ENCODE results near the gene SHROOM3.
"Not testable (repeated sequence)": the region's sequence is repeated elsewhere in the genome, so short reads cannot be mapped to it uniquely, and the experiment has no call there.

The SHROOM3 gene

DNA sequence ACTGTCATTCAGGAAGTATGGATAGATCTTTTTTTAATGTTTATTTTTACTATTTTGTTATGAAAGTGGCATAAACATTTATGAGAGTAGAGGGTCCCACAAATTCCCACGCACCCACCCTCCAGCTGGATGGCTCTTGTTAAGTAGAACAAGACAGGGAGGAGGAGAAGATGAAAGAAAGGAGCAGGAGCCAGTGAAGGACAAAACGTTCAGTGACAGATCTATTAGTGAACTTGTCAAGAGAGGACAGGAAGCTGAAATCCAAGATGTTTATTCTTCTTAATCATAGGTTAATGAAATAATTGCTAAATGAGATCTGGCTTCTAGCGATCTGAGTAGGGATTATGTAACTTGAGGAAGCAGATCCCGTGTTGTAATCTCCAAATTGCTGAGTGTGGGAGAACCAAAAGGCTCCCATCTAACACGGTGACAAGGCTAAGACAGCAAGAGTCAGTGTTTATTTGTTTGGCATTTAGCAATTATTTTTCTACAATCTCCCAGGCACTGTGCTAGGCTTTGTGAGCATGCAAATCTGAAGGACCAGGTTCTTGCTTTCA, 162.5 kb downstream of the SHROOM3 start:
- no peak for DNase-seq

DNA sequence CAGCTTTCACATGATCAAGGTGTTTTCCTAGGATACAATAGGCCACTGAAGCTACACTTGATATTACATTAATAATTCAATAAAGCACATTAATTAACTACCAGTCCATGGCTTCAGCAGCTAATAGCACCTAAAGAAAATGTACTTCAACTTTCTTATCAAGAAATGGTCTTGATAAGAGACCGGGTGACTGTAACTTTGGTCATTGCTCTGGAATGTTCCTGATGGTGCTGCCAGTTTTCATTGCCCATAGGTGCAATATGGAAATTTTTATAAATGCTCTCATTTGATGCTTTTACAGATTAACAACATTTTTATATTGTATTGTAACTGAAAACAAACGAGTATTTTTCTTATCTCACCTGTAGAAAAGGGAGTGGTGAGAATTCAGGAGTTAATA, 165.4 kb downstream of the SHROOM3 start:
- no peak for DNase-seq

DNA sequence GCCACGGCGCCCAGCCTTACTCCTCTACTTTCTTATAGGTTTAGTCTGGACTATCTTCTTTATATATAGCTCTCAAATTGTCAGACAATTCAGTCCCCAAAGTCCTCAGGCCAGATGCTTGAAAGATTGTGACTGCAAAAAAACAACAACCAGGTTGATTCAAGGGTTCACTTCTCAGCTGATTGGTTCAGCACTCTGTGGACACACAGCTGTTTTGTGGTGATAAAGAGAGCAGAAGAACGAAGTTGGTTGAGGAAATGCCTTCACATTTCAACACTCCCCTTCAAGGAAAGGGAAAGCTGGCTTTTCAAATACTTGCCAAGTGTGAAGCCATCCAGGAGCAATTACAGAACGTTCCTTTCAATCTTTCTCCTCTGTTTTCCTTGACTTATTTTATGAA, 166.8 kb downstream of the SHROOM3 start:
- no peak for DNase-seq

DNA sequence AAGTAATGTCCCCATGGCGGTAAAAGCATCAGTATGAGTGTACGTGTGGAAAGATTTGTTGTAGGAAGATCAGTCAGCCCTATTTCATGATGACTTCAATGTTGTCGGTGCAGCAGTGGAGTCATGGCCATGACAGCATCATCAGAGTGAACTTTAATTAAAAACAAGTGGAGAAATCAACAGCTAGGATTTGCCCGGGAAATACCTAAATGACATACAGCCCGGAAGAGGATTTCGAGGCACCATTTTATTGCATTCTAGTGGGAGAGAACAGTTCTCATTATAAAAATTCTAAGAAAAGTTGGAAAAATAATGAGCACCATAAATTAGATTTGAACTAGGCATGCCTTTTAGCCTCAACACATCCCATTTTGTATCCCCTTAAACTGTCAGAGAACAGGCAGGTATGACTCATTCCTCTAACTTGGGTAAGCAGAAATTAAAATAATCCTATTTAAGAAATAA, 170.1 kb downstream of the SHROOM3 start:
- DNase-seq: no peak

DNA sequence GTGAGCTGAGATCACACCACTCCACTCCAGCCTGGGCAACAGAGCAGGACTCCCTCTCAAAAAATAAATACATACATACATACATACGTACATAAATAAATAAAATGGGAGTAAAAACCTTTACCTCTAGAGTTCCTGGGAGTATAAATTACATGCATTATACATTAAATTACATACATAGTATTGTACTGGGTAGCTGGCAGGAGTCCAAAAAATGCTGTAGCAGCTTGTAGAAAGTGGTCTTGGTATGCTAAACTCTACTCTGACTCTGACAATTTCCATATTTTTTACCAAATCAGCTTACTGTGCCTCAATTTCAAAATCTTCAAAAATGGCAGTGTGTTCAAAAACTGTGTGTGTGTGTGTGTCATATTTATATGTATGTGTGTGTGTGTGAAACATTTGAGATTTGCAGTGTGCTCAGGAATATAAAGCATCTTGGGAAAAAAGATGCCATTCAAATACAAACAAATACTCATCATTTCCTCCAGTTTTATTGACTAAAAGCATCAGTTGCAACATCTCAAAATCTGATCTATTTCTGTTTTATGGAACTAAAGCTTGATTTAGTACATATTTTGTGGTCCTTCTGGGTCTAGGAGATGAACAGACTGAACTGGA, 171.7 kb downstream of the SHROOM3 start:
- no peak for DNase-seq

DNA sequence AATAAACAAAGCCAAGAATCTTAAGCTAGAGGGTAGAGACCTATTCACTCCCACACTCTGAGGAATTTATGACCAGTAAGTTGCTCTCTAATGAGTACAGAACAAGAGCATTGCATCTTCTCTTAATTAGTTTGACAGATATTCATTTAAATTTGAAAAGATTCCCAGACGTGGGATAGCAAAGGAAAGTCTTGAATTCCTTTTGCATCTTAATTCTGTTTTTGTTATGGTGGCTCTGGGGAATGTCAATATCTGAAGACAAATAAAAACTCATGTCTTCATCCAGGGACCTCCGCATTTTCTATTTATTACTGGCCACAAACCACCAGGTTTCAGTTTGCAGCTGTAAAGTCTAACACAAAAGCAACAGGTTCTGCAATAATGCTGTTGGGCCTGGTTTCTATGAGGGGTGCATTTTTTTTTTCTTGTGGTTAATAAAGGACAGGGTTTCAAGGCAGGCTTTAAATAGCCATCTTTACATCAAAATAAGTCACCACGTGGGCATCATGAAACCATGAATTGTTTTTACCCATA, 172.3 kb downstream of the SHROOM3 start:
- DNase-seq: no peak

DNA sequence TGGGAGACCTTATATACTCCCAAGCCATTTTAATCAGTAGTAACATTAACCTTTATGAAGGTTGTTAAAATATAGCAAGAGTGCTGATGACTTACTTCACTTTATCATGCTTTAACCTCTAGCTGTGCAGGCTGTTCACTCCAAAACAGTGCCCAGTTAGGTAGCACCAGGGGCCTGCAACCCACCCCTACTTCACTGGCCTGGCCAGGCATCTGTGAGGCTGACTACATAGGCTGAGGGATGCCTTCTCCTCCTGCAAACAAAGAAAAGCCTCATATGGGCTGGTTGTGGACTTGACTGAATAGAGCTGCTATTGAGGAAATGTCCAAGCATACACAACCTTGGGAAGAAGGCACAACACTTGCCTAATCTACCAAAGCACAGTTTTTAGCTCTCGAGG, 172.8 kb downstream of the SHROOM3 start:
- no peak for DNase-seq

DNA sequence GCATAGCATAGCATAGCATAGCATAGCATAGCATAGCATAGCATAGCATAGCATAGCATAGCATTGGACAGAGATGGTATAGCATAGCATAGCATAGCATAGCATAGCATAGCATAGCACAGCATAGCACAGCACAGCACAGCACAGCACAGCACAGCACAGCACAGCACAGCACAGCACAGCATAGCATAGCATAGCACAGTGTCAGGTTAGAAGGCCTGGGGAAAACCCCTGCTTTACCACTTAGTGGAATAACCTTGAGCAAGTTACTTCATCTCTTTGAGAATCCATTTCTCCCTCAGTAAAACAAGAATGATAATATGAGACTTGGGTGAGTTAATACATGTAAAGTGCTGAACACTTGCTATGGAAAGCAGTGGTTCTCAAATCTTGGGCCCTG, 173.5 kb downstream of the SHROOM3 start:
- not testable (repeated sequence) for DNase-seq

DNA sequence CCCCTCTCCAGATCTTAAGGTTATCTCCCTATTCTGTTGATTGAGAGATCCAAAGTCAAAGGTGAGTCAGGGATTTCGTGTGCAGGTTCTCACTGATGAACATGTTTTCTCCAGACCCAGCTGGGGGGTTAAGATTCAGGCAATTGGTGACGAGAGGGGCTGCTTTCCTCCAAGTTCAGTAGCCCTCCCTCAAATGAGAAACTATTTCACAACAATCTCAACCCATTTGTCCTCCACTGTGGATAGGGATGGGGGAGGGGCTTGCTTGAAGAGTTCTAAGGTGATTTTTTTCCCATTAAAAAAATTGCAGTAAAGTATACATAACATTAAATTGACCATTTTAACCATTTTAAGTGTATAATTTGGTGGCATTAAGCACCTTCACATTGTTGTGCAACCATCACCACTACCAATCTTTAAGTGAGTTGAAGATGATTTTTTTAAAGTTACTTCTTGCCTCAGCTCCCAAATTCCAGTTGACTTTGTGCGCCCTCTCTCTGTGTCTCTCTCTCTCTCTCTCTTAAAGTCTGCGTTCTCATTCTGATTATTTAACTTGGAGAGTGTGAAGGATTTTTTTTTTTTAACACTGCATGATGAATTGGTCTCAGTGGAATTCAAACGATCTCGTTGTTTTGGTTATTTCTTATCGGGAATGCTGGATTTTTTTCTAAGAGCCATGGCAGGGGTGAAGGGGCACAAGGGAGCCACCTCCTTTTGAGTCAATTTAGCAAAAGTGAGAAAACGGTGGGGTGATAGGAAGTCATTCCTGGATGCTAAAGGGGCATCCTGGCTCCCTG, 175.9 kb downstream of the SHROOM3 start:
- no peak for DNase-seq

DNA sequence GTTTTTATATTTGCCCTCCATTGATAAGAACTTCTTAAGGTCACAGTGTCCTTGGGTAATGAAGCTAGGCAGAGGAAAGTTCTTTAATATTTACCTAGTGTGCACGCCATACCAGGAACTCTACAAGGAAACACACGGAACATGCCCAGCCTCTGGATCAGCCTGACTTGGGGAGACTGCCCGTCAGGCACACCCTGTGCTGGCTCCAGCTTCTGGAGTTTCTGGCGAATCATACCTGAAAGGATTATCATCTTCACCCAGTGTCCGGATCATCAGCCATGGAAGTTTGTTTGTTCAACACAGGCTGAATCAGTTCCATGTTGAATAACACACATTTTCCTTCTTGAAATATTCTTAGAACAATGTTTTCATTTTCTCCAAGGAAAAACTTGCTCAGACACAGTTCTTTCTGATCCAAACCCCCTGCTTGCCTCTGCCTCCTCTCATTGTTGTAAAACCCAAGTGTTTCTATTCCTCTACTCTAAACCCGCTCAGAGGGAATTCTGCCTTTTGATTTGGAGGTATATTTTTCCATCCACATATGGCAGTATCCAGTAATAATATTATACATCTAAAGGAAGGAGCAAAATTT, 176.7 kb downstream of the SHROOM3 start:
- DNase-seq: no peak

DNA sequence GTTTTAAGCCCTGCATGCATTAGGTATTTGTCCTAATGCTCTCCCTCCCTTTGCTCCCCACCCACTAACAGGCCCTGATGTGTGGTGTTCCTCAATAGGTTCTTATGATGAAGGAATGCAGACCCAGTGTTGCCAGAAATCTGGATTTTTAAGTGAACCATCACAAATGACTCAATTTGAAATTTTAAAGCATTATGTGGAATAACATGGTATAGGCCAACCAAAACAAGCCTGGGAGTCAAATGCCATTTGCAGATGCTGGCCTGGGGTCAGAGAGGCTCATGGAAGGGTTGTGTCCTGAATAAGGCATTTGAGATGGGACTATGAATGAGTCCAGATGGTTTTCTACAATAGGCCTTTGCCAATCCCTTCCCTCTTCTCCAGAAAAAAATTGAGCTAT, 179.6 kb downstream of the SHROOM3 start:
- no peak for DNase-seq

DNA sequence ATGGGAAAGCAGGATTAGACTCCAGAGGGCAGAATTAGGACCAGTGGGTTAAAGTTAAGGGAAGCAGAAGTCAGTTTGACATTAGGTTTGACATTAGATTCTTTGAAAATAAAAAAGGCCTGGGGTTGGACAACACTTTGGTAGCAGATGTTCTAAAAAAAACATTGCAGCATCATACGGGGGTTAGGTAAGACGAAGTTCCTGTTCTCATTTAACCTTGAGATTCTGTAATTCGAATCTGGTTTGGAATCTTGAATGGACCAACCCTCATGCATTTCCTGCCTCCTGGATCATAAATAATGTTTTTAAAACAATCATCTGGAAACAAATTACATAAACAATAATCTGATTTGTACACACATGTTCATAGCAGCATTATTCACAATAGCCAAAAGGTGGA, 181.0 kb downstream of the SHROOM3 start:
- DNase-seq: no peak

DNA sequence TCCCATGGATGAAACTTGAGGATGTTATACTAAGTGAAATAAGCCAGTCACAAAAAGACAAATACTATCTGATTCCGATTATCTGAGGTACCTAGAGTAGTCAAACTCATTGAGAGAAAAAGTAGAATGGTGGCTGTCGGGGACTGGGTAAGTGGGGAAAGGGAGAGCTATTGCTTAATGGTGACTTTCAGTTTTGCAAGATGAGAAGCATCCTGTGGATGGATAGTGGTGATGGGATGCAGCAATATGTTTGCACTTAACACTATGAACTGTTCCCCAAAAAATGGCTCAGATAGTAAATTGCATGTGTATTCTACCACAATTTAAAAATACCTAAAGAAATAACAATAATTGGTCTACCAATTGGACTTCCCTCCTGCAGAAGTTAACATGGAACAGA, 181.5 kb downstream of the SHROOM3 start:
- no peak for DNase-seq

DNA sequence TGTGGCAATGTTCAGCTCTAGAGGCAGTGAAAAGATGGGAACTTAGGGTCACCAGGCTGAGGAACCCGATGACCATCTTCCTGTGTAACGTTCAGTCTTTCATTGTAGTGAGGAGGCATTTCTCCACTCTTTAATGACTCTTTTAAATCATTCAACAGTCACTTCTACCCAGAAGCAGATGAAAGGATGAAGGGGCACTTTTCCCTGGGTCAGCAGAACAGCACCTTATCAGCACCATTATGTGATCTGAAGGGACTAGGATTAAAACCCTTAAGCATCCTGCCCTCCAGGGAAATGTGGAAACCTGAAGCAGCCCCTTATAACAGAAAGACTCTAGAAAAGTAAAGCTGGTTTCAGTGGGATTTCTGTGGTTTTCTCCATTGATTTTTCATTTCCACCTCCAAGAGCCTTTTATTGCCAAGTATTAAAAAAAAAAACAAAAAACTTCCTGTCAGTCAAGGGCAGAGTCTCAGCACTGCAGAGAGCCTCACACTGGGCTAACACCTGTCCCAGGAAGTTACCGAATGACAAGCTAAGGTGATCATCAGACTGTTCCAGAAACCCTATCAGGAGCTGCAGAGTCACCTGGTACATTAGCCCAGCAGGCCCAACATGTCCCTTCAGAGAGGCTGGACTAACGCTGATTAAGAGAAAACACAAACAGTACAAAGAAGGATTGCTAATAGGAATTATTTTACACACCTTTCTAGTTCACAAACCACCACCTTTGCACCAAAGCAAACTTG, 185.9 kb downstream of the SHROOM3 start:
- DNase-seq: no peak

DNA sequence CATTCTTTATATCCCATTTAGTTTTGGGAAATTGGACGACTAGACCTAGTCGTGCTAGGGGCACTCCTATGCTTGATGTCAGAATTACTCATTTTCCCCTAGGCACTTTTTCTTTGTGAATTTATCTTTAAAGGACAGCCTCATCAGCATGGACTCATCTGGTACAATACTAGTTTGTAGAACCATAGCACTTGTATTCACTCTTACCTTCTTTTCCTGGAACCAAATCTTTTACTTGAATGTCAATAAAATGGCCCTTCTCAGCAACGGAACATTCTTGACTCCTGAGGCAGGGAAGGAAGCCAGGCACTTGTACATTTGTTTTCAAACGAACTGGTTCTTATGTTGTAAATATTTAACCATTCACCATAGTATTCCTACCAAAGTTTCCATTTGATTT, 187.1 kb downstream of the SHROOM3 start:
- no peak for DNase-seq

DNA sequence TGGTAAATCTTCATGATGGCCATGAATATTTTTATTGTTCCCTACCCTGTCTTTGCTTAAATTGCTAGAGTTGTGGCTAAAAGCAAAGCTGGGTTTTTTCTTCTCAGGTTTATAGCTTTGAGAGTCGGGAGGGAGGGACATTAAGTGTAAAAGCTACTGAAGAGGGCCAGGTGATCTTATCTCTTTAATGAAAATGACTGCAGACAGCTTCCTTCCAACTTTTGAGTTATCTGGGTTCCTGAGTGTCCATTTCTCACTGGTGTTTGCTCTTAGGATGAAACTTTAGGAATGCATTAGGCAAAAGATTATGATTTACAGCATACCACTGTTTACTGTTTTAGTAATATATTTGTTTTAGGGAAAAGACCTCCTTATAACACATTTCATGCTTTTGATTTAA, 187.7 kb downstream of the SHROOM3 start:
- DNase-seq: no peak

DNA sequence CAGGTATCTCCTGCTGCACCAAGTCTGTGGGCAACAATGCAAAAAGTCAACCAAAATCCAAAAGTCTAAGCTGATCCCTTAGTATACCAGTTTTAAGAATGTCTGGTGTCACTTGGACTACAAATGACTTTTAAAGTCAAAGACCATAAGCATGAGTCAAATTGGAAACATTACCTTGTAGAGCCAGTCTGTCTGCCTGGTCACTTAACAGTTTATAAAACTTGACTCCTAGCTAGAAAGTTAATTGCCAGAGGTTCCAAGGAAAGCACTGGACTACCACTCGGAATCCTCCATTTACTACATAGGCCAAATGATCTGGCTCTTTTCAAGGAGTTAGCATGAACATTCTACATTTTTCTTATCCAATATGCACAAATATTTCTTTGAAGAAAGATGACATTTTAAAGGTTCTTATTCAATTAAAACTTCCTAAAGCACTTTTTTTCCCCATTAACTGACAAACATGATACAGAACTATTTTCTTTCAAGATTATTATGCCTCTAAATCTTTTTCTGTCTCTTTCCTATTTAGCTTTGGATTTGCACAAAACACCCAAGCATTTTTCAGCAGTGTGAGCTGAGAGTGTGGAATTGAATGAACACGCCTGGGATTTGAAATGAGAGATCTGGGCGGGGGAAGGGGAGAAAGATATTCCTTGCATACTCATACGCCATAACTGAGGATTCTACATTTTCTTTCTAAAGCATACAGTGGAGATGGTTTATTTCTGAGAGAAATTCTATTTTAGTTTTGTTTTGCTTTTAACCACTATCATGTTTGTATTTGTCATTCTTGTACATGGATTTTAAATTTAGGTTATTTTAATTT, 188.4 kb downstream of the SHROOM3 start:
- DNase-seq: no peak

DNA sequence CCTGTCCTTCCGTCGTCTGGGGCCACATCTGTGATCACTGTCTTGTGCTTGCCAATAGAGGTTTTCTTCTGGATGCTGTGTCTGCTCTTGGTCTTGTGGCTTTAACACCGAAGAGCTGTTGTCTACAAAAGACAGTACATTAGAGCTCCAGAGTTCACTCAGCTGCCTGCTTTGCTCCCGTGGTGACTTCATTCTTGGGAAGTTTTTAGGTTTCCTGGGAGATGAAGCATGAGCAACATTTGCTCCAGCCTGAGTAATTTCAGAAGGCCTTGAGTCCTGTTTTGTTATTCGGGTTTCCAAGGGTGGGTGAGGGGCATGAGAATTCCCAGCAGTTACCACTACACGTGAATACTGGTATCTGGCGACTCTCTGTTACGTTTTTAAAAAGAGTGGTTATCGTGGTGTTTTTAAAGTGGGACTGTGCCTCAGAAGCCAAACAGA, 189.2 kb downstream of the SHROOM3 start:
- no peak for DNase-seq

DNA sequence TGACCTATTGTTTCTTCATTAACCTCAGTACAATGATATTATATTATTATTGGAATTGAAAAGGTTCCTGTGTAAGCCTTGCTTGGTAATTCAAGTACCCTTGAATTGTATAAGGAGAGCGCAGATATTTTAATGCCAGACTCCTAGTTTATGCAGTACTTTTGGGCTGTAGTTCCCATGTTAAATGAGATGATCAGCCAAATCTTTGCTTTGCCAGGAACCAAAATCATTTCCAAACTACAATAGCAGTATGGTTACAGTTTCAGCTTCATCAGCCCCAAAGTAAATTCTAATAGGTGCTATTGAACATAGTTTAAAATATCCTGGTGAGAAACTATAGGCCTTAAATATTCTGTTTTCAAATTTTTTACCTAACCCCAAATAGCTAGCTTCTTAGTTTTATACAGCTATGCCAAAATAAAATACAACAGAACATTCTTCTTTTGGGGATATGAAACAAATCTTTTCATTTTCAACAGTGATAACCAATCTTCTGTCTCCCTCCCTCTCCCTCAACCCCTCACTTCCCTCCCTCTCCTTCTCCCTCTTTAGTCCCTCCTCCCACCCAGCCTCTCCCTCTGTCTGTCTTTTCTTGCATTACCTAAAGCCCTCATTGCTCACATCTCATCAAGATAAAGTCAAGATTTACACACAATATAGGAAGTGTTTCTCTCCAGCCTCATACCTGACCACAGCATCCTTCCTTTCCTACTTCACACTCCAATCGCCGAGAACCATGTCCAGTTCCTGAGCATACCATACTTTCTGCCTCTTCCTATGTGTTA, 190.1 kb downstream of the SHROOM3 start:
- DNase-seq: no peak

DNA sequence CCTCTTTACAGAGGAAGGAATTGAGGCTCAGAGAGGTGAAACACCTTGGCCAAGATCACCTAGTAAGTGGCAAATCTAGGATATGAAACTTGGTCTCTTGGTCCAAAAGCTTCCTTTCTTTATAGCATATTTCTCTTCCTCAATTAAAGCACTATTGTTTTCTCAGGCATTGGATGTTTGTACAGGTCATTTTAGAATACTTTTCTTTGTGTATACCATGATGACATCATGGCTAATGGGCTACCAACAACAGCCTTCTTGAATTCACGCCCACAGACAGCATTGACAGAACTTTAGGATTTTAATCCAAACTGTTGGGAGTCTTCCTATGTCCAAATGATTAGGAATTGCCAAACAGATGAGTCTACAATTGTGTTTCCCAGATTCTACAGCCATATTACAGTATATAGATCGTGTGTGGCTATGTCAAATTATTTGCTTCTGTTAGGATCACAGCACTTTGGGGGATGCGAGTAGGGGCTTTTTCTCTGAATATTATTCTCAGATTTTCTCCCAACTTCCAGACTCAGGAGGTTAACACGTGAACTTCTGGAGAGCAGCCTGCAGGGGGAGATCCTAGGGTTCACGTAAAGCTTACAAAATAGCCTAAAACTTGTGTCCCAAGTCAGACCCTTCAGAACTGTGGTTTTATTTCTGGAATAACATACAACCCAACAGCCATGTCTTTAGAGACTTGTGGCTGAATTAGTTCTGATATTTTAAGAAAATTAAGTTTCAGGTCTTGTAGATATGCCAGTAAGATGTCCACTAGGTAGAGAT, 191.8 kb downstream of the SHROOM3 start:
- DNase-seq: no peak
